Glutamatergic neuron (in vitro differentiated cells): ENCODE data around the gene MBD4. TPM values are rescaled to one million over a fixed set of nuclear protein-coding genes. Genes with fewer than 3 reads are reported as not detected.
"Not testable (repeated sequence)": the region's sequence is repeated elsewhere in the genome, so short reads cannot be mapped to it uniquely, and the experiment has no call there.

ENCODE experiments used
- DNase-seq: peaks from one replicate; pipeline ENCODE4 v3.0.0; 2022
- H3K27ac Mint-ChIP-seq: one replicate; pipeline ENCODE4 v1.8.0; 2020; ENCODE audit warnings: mild to moderate bottlenecking, mixed read lengths, inconsistent platforms; ENCODE audit not compliant: unreplicated experiment
- H3K27me3 Mint-ChIP-seq: one replicate; pipeline ENCODE4 v1.8.0; 2020; ENCODE audit warnings: mild to moderate bottlenecking, moderate library complexity, mixed read lengths, inconsistent platforms; ENCODE audit not compliant: unreplicated experiment
- H3K36me3 Mint-ChIP-seq: one replicate; pipeline ENCODE4 v1.8.0; 2020; ENCODE audit warnings: mild to moderate bottlenecking, mixed read lengths, inconsistent platforms; ENCODE audit not compliant: unreplicated experiment
- H3K4me1 Mint-ChIP-seq: one replicate; pipeline ENCODE4 v1.8.0; 2020; ENCODE audit warnings: mild to moderate bottlenecking, low read depth, mixed read lengths, inconsistent platforms; ENCODE audit not compliant: unreplicated experiment
- H3K4me3 Mint-ChIP-seq: one replicate; pipeline ENCODE4 v1.8.0; 2020; ENCODE audit warnings: mild to moderate bottlenecking, mixed read lengths, inconsistent platforms; ENCODE audit not compliant: unreplicated experiment
- H3K9me3 Mint-ChIP-seq: one replicate; pipeline ENCODE4 v1.8.0; 2020; ENCODE audit warnings: mild to moderate bottlenecking, moderate library complexity, mixed read lengths, inconsistent platforms; ENCODE audit not compliant: unreplicated experiment
- CTCF ChIP-seq: fragments of 200-600 bp; sonication (generic); IDR thresholded peaks from one replicate; pipeline ENCODE4 v1.5.0; 2021; ENCODE audit not compliant: partially characterized antibody, unreplicated experiment
- total RNA-seq: library from RNA; stranded (reverse); fragmentation: NEBNext Ultra II Directional; extraction: Animal tissue kit (Norgen Biotek cat#: 25700); gene quantifications from one replicate; pipeline ENCODE4 v1.2.1, GENCODE V29; 2021; ENCODE audit not compliant: unreplicated experiment

Gene MBD4
- total RNA-seq, 1 donor from 2014 or later: 21.3 TPM

- no peaks in the 10 kb centered on the region for H3K36me3 Mint-ChIP-seq
- no peak for DNase-seq
- H3K4me3 Mint-ChIP-seq: no peak overlapping the region
Measured at GRCh38 chr3:129386984-129387383, 52.8 kb downstream of the MBD4 start.

GRCh38 chr3:129385507-129385906 is 54.2 kb downstream of the MBD4 start:
- H3K9me3 Mint-ChIP-seq, H3K36me3 Mint-ChIP-seq, H3K4me1 Mint-ChIP-seq, H3K4me3 Mint-ChIP-seq, H3K27me3 Mint-ChIP-seq, DNase-seq: not testable (repeated sequence)
- peak overlapping the region; percentile 26 for H3K27ac Mint-ChIP-seq

More at GRCh38 chr3:129386984-129387383, 52.8 kb downstream of the MBD4 start:
- H3K27ac Mint-ChIP-seq: no peak overlapping the region
- H3K4me1 Mint-ChIP-seq: peaks cover 6% of the 10 kb centered on the region
- H3K9me3 Mint-ChIP-seq: peaks cover 5% of the 10 kb centered on the region
- TF ChIP-seq CTCF: no peak
- peaks cover 6% of the 10 kb centered on the region for H3K27me3 Mint-ChIP-seq

GRCh38 chr3:129384594-129385323 is 55.0 kb downstream of the MBD4 start:
- DNase-seq: no peak
- Mint-ChIP-seq H3K9me3 (peaks cover 5% of the 10 kb centered on the region), H3K4me3 (no peak overlapping the region), H3K36me3 (no peaks in the 10 kb centered on the region), H3K27ac (peak overlapping the region; percentile 26), H3K27me3 (peaks cover 4% of the 10 kb centered on the region), H3K4me1 (peaks cover 6% of the 10 kb centered on the region)
- TF ChIP-seq CTCF: no peak

GRCh38 chr3:129384103-129384502 is 55.6 kb downstream of the MBD4 start:
- not testable (repeated sequence) for H3K4me1 Mint-ChIP-seq, H3K27me3 Mint-ChIP-seq, DNase-seq, H3K4me3 Mint-ChIP-seq, H3K36me3 Mint-ChIP-seq, H3K9me3 Mint-ChIP-seq
- H3K27ac Mint-ChIP-seq: peak overlapping the region; percentile 54

GRCh38 chr3:129383292-129383860 is 56.4 kb downstream of the MBD4 start:
- Mint-ChIP-seq H3K36me3 (no peaks in the 10 kb centered on the region), H3K9me3 (peaks cover 5% of the 10 kb centered on the region), H3K4me3 (no peak overlapping the region), H3K27me3 (peaks cover 4% of the 10 kb centered on the region), H3K4me1 (peaks cover 6% of the 10 kb centered on the region), H3K27ac (peak overlapping the region; percentile 54)
- TF ChIP-seq CTCF: peak; percentile 67
- peak; percentile 74 for DNase-seq

GRCh38 chr3:129382366-129382765 is 57.4 kb downstream of the MBD4 start:
- H3K36me3 Mint-ChIP-seq: no peaks in the 10 kb centered on the region
- peaks cover 4% of the 10 kb centered on the region for H3K27me3 Mint-ChIP-seq
- no peak overlapping the region for H3K4me3 Mint-ChIP-seq
- DNase-seq: no peak
- peaks cover 6% of the 10 kb centered on the region for H3K4me1 Mint-ChIP-seq
- no peak overlapping the region for H3K27ac Mint-ChIP-seq
- H3K9me3 Mint-ChIP-seq: peaks cover 2% of the 10 kb centered on the region
- TF ChIP-seq CTCF: no peak
